ENCODE measurements around the gene CENPA.
"Not testable (repeated sequence)": the region's sequence is repeated elsewhere in the genome, so short reads cannot be mapped to it uniquely, and the experiment has no call there.

CENPA gene

DNA sequence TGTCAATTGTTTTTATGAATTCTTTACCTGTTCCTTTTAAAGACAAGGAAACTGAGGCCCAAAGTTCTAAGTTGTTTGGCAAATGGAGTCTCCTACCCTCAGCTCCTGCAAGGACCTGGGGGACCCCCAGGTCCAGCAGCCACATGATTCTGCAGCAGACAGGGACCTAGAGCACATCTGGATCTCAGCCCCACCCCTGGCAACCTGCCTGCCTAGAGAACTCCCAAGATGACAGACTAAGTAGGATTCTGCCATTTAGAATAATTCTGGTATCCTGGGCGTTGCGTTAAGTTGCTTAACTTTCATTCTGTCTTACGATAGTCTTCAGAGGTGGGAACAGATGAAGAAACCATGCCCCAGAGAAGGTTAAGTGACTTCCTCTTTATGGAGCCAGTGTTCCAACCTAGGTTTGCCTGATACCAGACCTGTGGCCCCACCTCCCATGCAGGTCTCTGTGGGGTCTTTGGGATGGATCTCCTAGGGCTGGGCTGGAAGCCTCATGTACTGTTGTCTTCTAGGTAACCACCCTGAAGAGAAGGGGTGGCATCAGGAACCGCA lies 5.6 kb upstream of the CENPA start:
- DNase-seq (ENCODE audit: extremely low read depth, low read depth): no peak

DNA sequence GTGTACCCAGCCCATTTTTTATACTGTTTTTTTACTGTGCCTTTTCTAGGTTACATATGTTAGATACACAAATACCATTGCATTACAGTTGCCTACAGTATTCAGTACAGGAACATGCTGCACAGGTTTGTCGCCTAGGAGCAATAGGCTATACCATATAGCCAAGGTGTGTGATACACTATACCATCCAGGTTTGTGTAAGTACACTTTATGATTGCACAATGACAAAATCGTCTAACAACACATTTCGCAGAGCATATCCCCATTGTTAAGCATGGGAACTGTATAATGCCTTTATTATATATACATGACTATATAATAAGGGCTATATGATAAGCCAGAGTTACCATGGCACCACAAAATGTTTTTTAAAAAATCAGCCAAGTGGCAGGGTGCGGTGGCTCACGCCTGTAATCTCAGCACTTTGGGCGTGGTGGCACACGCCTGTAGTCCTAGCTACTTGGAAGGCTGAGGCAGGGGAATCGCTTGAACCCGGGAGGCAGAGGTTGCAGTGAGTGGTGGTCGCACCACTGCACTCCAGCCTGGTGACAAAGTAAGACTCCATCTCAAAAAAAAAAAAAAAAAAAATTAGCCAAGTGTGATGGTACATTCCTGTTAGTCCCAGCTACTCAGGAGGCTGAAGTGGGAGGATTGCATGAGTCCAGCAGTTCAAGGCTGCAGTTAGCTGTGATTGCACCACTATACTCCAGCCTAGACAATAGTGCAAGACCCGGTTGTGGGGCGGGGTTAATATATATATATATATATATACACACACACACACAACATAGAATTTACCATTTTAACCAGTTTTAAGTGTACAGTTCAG lies 2.8 kb upstream of the CENPA start:
- TF ChIP-seq, protein P1, sequence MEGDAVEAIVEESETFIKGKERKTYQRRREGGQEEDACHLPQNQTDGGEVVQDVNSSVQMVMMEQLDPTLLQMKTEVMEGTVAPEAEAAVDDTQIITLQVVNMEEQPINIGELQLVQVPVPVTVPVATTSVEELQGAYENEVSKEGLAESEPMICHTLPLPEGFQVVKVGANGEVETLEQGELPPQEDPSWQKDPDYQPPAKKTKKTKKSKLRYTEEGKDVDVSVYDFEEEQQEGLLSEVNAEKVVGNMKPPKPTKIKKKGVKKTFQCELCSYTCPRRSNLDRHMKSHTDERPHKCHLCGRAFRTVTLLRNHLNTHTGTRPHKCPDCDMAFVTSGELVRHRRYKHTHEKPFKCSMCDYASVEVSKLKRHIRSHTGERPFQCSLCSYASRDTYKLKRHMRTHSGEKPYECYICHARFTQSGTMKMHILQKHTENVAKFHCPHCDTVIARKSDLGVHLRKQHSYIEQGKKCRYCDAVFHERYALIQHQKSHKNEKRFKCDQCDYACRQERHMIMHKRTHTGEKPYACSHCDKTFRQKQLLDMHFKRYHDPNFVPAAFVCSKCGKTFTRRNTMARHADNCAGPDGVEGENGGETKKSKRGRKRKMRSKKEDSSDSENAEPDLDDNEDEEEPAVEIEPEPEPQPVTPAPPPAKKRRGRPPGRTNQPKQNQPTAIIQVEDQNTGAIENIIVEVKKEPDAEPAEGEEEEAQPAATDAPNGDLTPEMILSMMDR (IDR thresholded peaks at IDR 0.05; ENCODE audit: low read depth, low read length): no peak
- no peak for DNase-seq (ENCODE audit: extremely low read depth, low read depth)

More for the DNA sequence above, 5.6 kb upstream of the CENPA start:
- TF ChIP-seq, protein P1 (IDR thresholded peaks at IDR 0.05; ENCODE audit: low read depth, low read length): no peak

DNA sequence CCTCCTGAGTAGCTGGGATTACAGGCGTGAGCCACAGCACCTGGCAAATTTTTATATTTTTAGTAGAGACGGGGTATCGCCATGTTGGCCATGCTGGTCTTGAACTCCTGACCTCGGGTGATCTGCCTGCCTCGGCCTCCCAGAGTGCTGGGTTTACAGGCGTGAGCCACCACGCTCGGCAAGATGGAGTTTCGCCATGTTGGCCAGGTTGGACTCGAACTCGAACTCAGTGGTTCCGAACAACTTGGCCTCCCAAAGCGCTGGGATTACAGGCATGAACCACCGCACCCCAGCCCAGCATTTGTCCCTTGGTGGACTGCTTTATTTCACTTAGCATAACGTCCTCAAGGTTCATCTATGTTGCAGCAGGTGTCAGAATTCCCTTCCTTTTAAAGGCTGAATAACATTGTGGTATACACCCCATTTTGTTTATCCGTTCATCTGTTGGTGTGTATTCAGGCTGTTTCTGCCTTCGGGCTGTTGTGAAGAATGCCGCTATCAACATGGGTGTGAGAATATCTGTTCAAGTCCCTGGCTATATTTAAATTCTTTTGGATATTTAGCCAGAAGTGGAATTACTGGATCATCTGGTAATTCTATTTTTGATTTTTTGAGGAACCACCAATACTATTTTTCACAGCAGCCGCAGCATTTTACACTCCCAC lies 1.2 kb upstream of the CENPA start:
- no peak for DNase-seq (ENCODE audit: extremely low read depth, low read depth)
- TF ChIP-seq, protein P1 (IDR thresholded peaks at IDR 0.05; ENCODE audit: low read depth, low read length): no peak

DNA sequence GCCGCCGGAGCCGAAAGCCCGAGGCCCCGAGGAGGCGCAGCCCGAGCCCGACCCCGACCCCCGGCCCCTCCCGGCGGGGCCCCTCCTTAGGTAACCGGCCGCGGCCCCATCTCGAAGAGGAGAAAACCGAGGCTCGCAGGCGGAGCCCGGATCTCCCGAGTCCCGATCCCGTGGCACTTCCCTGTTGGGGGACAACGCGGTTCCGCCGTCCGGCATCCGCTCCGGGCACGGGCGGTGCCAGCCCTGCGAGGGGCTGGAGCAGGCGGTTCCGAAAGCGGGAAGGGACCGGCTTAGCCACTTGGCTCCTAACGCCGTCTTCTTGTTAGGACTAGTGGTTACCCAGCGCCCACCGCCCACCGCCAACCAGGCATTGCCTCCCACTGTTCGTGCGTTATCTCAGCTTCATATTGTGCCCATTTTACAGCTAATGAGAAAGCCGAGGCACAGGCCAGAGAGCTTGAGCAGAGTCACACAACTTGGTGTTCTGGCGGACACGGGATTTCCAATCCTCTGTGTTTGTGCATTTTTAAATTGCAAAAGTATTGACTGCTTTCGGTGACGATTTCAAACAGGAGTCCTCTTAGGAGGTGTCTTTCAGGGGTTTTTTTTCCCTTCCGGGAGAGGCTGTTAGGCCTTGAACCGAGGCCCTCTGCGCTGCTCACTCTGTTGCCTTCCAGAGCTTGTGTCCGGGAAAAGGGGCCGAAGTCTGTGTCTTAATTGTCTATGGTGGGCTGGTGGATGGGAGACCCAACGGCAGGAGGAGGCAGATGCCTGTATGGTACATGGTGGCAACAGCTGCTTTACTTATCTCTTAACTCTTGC lies 562 bp downstream of the CENPA start:
- TF ChIP-seq, protein P1 (IDR thresholded peaks at IDR 0.05; ENCODE audit: low read depth, low read length): no peak
- no peak for DNase-seq (ENCODE audit: extremely low read depth, low read depth)

DNA sequence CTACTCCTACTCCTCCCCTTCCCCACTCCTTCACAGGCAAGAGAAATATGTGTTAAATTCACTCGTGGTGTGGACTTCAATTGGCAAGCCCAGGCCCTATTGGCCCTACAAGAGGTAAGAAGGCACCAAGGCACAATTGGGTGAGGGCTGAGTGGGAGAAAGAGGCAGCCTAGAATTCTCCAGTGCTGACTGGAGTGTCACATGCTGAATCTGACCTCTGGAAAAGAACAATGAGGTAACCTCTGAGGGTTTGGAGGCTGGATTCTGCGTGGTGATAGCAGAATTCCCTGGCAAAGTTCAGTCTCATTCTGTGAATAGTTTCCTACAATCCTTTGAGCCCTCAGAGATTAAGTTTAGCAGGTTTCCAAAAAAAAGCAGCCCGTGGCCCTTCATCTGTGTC lies 6.9 kb downstream of the CENPA start:
- no peak for DNase-seq (ENCODE audit: extremely low read depth, low read depth)
- TF ChIP-seq, protein P1 (IDR thresholded peaks at IDR 0.05; ENCODE audit: low read depth, low read length): no peak

DNA sequence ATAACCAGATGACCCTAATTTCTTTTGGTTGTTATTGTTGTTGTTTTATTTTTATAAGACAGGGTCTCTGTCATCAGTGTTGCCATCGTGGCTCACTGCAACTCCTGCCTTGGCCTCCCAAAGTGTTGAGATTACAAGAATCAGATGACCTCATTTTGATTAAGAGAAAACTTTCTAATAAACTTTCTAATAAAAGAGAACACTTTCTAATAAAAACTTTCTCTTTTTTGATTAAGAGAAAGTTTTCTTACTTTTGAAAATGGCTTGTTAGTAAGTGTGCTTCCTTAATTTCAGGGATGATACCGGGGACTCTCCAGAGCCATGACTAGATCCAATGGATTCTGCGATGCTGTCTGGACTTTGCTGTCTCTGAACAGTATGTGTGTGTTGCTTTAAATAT lies 7.7 kb downstream of the CENPA start:
- TF ChIP-seq, protein P1 (IDR thresholded peaks at IDR 0.05; ENCODE audit: low read depth, low read length): no peak

DNA sequence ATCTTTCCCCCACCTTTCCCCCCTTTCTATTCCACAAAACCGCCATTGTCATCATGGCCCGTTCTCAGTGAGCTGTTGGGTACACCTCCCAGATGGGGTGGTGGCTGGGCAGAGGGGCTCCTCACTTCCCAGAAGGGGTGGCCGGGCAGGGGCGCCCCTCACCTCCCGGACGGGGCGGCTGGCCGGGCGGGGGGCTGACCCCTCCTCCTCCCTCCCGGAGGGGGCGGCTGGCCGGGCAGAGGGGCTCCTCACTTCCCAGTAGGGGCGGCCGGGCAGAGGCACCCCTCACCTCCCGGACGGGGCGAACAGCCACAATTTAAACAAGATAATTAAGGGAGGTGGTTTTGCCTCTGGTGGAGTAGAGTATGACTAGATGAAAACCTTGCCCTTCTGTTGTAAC lies 9.3 kb downstream of the CENPA start:
- not testable (repeated sequence) for DNase-seq (ENCODE audit: extremely low read depth, low read depth)

More for the DNA sequence above, 7.7 kb downstream of the CENPA start:
- DNase-seq (ENCODE audit: extremely low read depth, low read depth): no peak

Data from AG09319 (cell line).